ENCODE measurements around the gene HS3ST2. TPM values are rescaled to one million over a fixed set of nuclear protein-coding genes. Genes with fewer than 3 reads are reported as not detected.

The HS3ST2 gene
- total RNA-seq, 1 experiment from 2014 or later: 0.61 TPM

- TF ChIP-seq ATF3 (CRISPR knock-in tag; conservative IDR thresholded peaks at IDR 0.05) (no peak), GRHL2 (CRISPR knock-in tag; IDR thresholded peaks at IDR 0.05; ENCODE audit: insufficient replicate concordance, severe bottlenecking) (no peak)
Observed at GRCh38 chr16:22786691-22787090, 27.3 kb upstream of the HS3ST2 start (continued).

GRCh38 chr16:22787466-22788192, 26.3 kb upstream of the HS3ST2 start:
- Mint-ChIP-seq H3K36me3 (no peaks in the 10 kb centered on the region), H3K27me3 (ENCODE audit: low read depth) (no peaks in the 10 kb centered on the region; the same call in 1 of the 2 replicates)
- CTCF ChIA-PET: no interaction called here
- TF ChIP-seq E2F5 (CRISPR knock-in tag; IDR thresholded peaks at IDR 0.05): no peak
- TF ChIP-seq MXD4 (CRISPR knock-in tag; IDR thresholded peaks at IDR 0.05; ENCODE audit: borderline replicate concordance): no peak
- no peak for TF ChIP-seq ZMAT4 (CRISPR knock-in tag; IDR thresholded peaks at IDR 0.05)
- TF ChIP-seq ATF1 (CRISPR knock-in tag; IDR thresholded peaks at IDR 0.05): no peak
- TF ChIP-seq ZNF317 (CRISPR knock-in tag; IDR thresholded peaks at IDR 0.05; ENCODE audit: borderline replicate concordance, low read depth): no peak
- TF ChIP-seq PRDM15 (CRISPR knock-in tag; IDR thresholded peaks at IDR 0.05): no peak
- TF ChIP-seq ZNF532 (CRISPR knock-in tag; IDR thresholded peaks at IDR 0.05; ENCODE audit: borderline replicate concordance): no peak
- no peak for TF ChIP-seq FOXK1 (CRISPR knock-in tag; IDR thresholded peaks at IDR 0.05)
- TF ChIP-seq FOXP1 (CRISPR knock-in tag; IDR thresholded peaks at IDR 0.05; ENCODE audit: borderline replicate concordance): no peak
- no peak for TF ChIP-seq ZNF263 (CRISPR knock-in tag; IDR thresholded peaks at IDR 0.05; ENCODE audit: low read depth)
- no peak for TF ChIP-seq MYBL2 (CRISPR knock-in tag; IDR thresholded peaks at IDR 0.05)
- no peak for TF ChIP-seq SMAD4 (CRISPR knock-in tag; IDR thresholded peaks at IDR 0.05)
- no peak for TF ChIP-seq ZNF425 (CRISPR knock-in tag; conservative IDR thresholded peaks at IDR 0.05)
- TF ChIP-seq MAX (CRISPR knock-in tag; IDR thresholded peaks at IDR 0.05): no peak
- no peak for TF ChIP-seq AFF4 (CRISPR knock-in tag; IDR thresholded peaks at IDR 0.05; ENCODE audit: borderline replicate concordance)
- TF ChIP-seq ZNF423 (CRISPR knock-in tag; IDR thresholded peaks at IDR 0.05): no peak

More at GRCh38 chr16:22787466-22788192, 26.3 kb upstream of the HS3ST2 start:
- no peak for ATAC-seq
- no peak for DNase-seq (ENCODE audit: low spot score)
- Mint-ChIP-seq H3K9me3 (peaks cover 14% of the 10 kb centered on the region), H3K27ac (no peak overlapping the region), H3K4me1 (peaks cover 11% of the 10 kb centered on the region), H3K4me3 (no peak overlapping the region)
- POLR2A ChIA-PET: interaction anchor here (0.6 kb wide), 1 partner anchor 356 kb away, joined by 3 read pairs; no protein-coding TSS in a partner anchor
